HG03097 (cell line): ENCODE data around the gene RPLP2.

ENCODE experiments used
- ATAC-seq: cut with Tn5 transposase; IDR thresholded peaks from one replicate; pipeline ENCODE4 v1.9.1; 2021; ENCODE audit not compliant: unreplicated experiment, low FRiP score

Gene RPLP2

GRCh38 chr11:862081-862661 is 52.4 kb downstream of the RPLP2 start:
- ATAC-seq = no peak
